Ascending aorta (tissue), 2 donors: ENCODE results near the gene NUP37. TPM values are rescaled to one million over a fixed set of nuclear protein-coding genes. Genes with fewer than 3 reads are reported as not detected.

Experiments
- DNase-seq, 2 donors: peaks; one replicate each; pipeline ENCODE4 v3.0.0-alpha.2; 2019; ENCODE audit warnings: low spot score in 2 of 2
- H3K27ac ChIP-seq, 2 donors: fragments of 200-600 bp; sonication (generic); one replicate each; pipeline ENCODE4 v1.5.1; 2016 to 2017; ENCODE audit warnings: mild to moderate bottlenecking in 1 of 2
- H3K27me3 ChIP-seq: fragments of 200-600 bp; sonication (generic); one replicate; pipeline ENCODE4 v1.5.1; 2017
- H3K36me3 ChIP-seq, 2 donors: fragments of 200-600 bp; sonication (generic); one replicate each; pipeline ENCODE4 v1.5.1; 2016
- H3K4me1 ChIP-seq, 2 donors: fragments of 200-600 bp; sonication (generic); one replicate each; pipeline ENCODE4 v1.5.1; 2016 to 2017; ENCODE audit warnings: mild to moderate bottlenecking in 1 of 2
- H3K4me3 ChIP-seq, 2 donors: fragments of 200-600 bp; sonication (generic); one replicate each; pipeline ENCODE4 v1.5.1; 2016 to 2017; ENCODE audit warnings: mild to moderate bottlenecking in 1 of 2
- H3K9me3 ChIP-seq, 2 donors: fragments of 200-600 bp; sonication (generic); one replicate each; pipeline ENCODE4 v1.5.1; 2016
- intact Hi-C: fragments of 100-400 bp; cut with DNase I; formaldehyde crosslinking; loops from one replicate; pipeline ENCODE4 v1.15.1; 2023
- total RNA-seq: library from RNA; depleted of rRNA; stranded (reverse); fragments of >200 nt; gene quantifications from one replicate; pipeline ENCODE4 v1.1.0, GENCODE V29; 2016
- TF ChIP-seq, protein P1 (sequence below), 3 experiments: fragments of 200-600 bp in 2 of 3; fragments of 450-650 bp in 1 of 3; sonication (generic) in 2 of 3; IDR thresholded peaks; one replicate each; pipeline ENCODE4 v1.5.1; 2016 to 2019; ENCODE audit warnings: antibody characterized with exemption in 3 of 3, mild to moderate bottlenecking in 1 of 3, moderate library complexity in 1 of 3

The NUP37 gene
- total RNA-seq, 1 donor from 2014 or later = 66.9 TPM

DNA sequence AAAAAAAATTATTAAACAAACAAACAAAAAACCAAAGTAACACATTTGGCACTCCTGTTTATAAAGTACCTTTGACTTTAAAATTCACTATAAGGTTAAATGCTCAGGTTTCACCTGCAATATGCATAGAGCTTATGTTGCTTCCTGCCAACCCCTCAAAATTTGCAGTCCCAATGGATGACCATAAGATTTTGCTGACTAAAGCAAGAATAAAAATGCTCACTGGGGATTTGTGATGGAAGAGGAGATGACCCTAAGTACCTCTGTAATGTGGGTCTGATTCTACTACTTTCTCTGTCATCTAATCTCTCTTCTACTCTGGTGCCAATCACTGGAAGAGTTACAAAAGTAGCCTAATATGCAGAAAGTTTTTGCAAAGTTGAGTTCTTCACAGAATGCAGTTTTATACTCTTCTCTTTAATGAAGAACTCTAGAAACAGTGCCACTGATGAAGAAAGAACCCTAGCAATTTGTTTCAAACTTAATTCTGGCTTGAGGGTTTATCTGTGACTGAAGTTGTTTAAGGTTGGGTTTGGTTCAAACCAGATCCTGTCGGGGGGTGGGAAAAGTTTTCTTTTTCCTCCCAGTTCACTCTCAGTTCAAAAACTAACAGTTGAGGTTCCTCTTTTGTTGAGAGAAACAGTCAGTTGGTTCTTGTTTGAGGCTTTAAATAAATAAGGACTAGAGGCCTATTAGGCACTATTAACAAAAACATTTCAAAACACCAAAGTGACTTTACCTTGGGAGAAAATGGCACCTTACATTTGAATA lies 69.1 kb downstream of the NUP37 start:
- Histone ChIP-seq H3K4me1 (no peaks in the 10 kb centered on the region), H3K27me3 (no peaks in the 10 kb centered on the region), H3K27ac (no peak overlapping the region), H3K4me3 (no peak overlapping the region), H3K36me3 (peaks cover 20 to 52% of the 10 kb centered on the region in 2 donors), H3K9me3 (no peaks in the 10 kb centered on the region)
- DNase-seq = no peak
- TF ChIP-seq, protein P1, sequence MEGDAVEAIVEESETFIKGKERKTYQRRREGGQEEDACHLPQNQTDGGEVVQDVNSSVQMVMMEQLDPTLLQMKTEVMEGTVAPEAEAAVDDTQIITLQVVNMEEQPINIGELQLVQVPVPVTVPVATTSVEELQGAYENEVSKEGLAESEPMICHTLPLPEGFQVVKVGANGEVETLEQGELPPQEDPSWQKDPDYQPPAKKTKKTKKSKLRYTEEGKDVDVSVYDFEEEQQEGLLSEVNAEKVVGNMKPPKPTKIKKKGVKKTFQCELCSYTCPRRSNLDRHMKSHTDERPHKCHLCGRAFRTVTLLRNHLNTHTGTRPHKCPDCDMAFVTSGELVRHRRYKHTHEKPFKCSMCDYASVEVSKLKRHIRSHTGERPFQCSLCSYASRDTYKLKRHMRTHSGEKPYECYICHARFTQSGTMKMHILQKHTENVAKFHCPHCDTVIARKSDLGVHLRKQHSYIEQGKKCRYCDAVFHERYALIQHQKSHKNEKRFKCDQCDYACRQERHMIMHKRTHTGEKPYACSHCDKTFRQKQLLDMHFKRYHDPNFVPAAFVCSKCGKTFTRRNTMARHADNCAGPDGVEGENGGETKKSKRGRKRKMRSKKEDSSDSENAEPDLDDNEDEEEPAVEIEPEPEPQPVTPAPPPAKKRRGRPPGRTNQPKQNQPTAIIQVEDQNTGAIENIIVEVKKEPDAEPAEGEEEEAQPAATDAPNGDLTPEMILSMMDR (IDR thresholded peaks at IDR 0.05) = no peak
- intact Hi-C loops = no loop called here

DNA sequence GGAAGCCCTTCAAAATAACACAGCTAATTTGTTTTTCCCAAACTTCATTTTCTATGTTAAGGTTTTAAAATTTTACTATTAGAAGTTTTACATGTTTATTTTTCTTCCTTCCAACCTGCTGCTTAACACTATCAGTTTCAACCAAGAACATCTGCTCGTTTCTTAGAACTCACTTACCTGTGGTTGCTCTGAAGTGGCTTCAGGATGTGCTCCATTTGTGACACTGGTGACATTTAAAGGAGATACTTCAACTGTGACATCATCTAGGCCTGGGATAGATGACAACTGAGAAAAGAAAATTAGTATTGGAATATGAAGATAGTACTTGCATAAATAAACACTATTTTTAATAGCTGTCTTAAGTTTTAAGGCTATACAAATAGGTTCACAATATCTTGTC lies 76.0 kb downstream of the NUP37 start:
- peaks cover 46 to 64% of the 10 kb centered on the region in 2 donors for H3K36me3 ChIP-seq
- H3K9me3 ChIP-seq = no peaks in the 10 kb centered on the region
- H3K27ac ChIP-seq = no peak overlapping the region
- TF ChIP-seq, protein P1 (IDR thresholded peaks at IDR 0.05) = no peak
- H3K4me3 ChIP-seq = no peak overlapping the region
- intact Hi-C loops = no loop called here
- no peaks in the 10 kb centered on the region for H3K27me3 ChIP-seq
- H3K4me1 ChIP-seq = no peaks in the 10 kb centered on the region
- no peak for DNase-seq

DNA sequence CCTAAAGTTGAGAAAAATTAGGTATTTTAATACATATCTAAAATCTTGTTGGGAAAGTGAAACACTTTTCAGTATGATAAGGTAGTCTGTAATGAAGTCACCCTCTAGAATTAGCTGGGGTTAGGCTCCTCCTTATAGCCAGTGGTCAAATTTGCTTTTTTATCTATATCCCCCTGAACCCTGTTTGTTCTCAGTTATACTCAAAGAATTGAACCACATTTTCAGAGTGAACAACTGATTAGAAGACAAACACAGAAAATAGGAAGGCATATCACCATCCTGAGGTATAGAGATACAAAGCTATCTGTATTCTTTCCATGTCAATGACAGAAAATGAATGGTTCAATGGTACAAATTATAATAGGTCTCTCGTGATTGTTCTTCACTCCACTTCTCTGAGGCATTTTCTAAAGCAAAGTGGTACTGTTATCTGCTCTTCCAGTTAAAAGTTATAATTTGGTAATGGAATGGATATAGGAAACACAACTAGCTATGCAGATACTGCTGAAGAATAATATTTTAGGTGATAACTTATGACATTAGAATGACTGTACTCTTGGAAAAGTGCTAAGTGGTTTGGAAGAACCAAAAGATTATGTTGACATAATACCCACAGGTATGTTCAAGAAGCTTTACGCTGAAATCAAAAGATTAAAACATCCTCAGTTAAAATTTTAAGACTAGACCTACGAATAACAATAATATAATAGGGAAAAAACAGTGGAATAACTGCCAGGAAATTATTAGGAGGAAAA lies 85.7 kb downstream of the NUP37 start:
- TF ChIP-seq, protein P1 (IDR thresholded peaks at IDR 0.05) = no peak
- no peaks in the 10 kb centered on the region for H3K27me3 ChIP-seq
- H3K27ac ChIP-seq = no peak overlapping the region
- intact Hi-C loops = no loop called here
- H3K9me3 ChIP-seq = no peaks in the 10 kb centered on the region
- no peak for DNase-seq
- H3K36me3 ChIP-seq = peaks cover 6 to 53% of the 10 kb centered on the region in 2 donors
- peaks cover 0 to under 1% of the 10 kb centered on the region in 2 donors for H3K4me1 ChIP-seq
- no peak overlapping the region for H3K4me3 ChIP-seq

DNA sequence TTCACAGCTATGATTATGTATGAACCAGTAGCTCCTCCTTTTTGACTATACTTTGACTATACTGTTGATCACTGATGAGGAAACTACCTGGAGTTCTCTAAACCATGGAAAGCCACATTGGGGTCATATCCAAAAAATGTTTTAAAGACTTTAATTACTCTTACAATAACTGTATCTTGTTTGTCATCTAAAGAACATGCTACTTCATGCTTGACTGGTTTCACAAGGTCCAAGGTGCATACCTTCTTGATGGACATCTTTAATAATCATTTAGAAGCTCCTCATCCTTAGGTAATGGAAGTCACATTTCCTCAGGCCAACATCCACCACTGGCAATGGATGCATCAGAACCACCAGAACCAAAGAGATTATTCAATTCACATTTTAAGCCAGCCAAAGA lies 88.1 kb downstream of the NUP37 start:
- H3K9me3 ChIP-seq = no peaks in the 10 kb centered on the region
- peaks cover 2 to 32% of the 10 kb centered on the region in 2 donors for H3K36me3 ChIP-seq
- H3K27ac ChIP-seq = no peak overlapping the region
- H3K4me3 ChIP-seq = no peak overlapping the region
- H3K4me1 ChIP-seq = peaks cover 0 to 5% of the 10 kb centered on the region in 2 donors
- H3K27me3 ChIP-seq = no peaks in the 10 kb centered on the region
- intact Hi-C loops = no loop called here
- TF ChIP-seq, protein P1 (IDR thresholded peaks at IDR 0.05) = no peak
- no peak for DNase-seq

DNA sequence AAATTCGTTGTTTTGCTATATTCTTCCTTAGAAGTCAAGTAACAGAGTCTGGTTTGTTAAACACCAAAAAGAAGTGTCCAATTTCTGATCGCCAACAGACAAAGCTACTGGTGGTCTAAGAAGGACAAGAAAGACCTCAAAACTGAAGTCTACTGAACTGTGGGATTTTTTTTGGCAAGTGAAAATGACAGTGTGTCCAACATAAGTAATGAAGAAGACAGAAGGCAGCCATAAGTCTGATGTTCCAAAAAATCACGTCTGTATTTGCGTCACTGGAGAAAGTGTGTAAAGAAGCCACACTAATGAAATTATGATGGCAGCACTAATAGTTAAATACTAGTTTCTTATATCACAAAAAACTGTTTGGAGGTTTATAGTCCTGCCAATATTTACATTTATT lies 90.8 kb downstream of the NUP37 start:
- Histone ChIP-seq H3K4me1 (peaks cover 0 to 5% of the 10 kb centered on the region in 2 donors), H3K27me3 (no peaks in the 10 kb centered on the region), H3K9me3 (no peaks in the 10 kb centered on the region), H3K4me3 (no peak overlapping the region), H3K27ac (peak overlapping the region in 1 of 2 donors; percentile 23), H3K36me3 (peaks cover 2 to 20% of the 10 kb centered on the region in 2 donors)
- no peak for DNase-seq
- intact Hi-C loops = no loop called here
- TF ChIP-seq, protein P1 (IDR thresholded peaks at IDR 0.05) = no peak
